DMS 273 (cell line): ENCODE results near the gene NMNAT3.

ENCODE experiments used
- DNase-seq: peaks from one replicate; lab custom pipeline; 2025; ENCODE audit not compliant: unreplicated experiment; lab: John Stamatoyannopoulos, UW

NMNAT3 gene

DNA sequence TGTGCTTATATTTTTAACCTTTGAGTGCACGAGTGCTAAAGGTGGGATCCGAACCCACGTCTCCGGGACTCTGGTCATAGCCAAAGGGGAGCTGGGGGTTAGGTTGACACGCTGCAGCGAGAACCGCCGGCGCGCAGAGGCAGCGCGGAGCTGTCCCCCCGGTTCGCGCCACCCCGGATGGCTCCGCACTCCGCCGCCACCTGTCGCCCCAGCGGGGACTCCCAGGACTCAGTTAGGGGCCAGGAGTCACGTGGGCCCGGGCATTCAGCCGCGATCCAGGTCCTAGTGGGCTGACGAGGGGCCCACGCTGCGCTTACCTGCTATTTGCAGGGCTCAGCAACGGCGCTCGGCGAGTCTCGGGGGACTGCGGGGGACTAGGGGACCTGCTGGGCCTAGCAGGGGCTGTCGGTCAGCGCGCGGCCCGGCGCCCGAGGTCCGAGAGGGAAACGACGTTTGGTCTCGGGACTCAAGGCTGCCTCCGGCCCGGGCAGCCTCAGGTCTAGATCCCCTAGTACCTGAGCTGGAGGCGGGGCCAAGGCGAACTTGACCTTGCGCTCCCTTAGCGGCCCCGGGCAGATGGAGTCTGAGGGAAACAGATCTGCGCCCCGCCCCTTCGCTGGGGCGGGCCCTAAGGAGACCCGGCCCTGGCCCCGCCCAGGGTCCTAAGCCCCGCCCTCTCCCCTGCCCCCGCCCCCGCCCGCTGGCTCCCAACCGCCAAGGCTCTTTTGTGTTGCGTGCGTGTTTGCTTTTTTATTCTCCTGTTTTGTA lies at the start of gene NMNAT3:
TSS of gene NMNAT3 (minus strand) at position 585 of the 768 bp plus-strand sequence. CDS start 50,248 bp downstream, outside the sequence.
- peak; percentile 99 for DNase-seq

- no peak for DNase-seq
Observed at GRCh38 chr3:139721370-139721769, 43.6 kb upstream of the NMNAT3 start.

GRCh38 chr3:139718415-139718814 lies 40.6 kb upstream of the NMNAT3 start:
- peak; percentile 94 for DNase-seq

DNA sequence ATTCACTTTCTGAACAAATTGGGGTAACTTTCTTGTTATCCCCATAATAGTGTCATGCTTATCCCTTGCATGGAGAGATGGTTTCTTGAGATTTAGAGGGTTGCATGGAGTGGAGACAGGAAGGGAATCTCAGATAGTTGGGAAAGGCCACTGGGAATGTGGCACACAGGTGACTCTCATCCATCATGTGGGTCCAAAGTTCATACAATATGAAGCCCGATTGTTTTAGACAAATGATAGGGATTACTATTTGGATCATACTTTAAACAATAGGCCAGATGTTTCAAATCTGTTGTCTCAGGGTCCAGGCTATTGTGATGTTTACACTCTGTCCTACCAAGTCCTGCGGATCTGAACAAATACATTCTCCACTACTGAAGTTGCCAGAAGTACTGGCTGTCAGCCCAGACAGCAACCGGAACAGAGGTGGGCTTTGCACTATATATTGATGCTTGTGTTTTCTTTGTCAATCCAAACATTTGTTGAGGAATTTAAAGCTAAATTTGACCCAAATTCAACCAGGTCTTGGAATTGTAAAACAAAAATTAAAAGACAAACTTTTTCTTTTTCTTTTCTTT lies 39.2 kb upstream of the NMNAT3 start:
- DNase-seq = no peak

GRCh38 chr3:139715743-139716360 lies 38.1 kb upstream of the NMNAT3 start:
- peak; percentile 59 for DNase-seq

DNA sequence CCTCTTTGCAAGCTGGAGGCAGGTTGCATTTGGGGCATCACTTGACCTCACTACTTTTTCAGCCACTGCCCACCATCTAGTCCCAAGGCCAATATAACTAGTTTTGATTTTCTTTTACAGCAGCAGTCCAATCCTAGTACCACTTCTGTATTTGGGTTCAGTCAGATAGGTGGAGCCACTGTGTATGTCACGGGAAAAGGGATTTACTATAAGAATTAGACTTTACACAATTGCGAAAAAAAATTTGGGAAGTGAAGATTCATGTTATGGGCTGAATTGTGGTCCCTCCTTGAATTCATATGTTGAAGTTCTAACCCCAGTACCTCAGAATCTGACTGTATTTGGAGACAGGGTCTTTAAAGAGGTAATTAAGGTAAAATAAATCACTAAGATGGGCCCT lies 37.4 kb upstream of the NMNAT3 start:
- no peak for DNase-seq

DNA sequence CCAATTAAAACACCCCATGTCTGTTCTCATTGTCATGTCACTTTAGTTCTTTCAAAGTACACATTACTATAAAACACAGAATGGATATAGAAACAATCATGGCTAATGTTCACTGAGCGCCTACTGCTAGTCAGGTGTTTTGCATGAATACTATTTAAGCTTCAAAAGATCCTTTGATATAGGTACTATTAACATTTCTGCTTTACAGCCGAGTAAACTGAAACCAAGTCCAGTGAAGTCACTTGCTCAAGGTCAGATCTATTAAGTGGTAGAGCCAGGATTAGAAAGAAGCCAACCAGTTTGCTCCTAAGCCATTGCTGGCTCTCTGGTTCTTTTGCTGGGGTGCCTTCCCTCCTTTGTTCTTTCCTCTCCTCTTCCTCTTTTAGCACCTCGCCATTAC lies 32.4 kb upstream of the NMNAT3 start:
- no peak for DNase-seq

DNA sequence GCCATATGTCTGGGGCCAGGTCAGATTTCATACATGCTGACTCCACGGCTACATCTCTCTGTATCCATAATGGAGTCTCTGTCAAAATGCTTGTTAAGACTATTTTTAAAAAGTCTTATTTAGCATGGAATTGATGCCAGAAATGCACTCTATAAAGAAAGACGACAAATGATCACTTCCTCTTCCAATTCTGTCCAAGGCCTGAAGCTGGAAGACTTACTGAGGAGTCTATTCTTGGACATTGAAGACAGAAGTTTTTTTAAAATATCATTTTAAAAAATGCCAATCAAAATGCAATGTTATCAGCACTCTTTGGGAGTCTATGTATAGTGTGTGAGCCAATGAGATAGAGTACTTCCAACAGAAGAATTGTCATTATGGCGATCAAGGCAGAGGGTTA lies 27.9 kb upstream of the NMNAT3 start:
- DNase-seq = no peak

DNA sequence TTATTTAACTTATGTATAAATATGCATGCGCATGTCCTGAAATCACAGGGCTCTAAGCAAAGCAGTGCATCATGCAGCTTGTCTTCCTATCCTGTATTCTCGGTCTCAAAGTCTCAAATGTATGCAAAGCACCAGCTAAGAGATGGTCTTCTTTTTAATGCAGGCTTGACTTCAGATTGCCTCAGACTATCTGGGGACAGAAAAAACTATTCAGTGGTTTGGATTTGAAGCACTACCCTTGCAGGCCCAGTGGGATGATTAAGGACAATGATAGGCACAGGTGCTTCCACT lies 18.5 kb upstream of the NMNAT3 start:
- no peak for DNase-seq

DNA sequence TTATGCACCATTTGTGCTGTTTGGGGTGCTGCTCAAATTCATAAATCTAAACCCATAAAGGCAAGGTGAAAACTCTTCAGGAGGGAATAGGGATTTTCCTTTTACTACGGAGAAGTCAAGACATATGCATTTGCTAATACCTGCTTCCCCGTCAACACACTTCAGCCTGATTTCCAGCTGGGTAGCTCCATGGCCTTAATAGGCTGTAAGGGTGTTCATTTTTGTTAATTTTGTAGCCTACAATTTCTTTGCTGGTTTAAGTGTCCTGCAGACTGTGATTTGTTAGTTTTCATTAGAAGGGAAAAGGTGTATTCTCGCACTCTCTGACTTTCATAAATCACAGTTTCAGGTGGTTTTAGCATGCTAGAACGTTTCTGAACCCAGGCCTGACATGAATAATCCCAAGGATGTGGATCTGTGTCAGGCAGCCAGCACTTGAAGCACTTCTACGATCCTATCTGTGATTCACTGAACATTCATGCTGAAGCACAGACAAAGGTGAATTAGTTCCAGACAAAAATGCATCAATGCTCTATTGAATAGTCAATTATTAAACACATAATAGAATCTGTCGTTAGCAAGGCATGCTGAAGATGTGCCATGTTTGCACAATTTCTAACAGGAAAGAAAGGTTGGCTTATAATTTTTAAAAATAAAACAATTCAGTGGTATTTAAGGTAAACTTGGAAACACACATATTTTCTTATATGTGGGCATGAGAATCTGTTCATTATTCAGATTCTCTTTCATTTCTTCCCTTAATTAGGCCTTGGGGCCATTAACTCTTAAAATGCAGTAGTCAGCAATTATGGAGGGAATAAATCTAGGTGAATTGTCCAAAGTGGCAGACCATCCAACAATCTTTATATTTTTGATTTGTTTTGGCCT lies 17.9 kb upstream of the NMNAT3 start:
- DNase-seq = no peak

GRCh38 chr3:139695007-139695406 lies 17.2 kb upstream of the NMNAT3 start:
- DNase-seq = no peak

- no peak for DNase-seq
Observed at GRCh38 chr3:139694542-139694941, 16.8 kb upstream of the NMNAT3 start.

- no peak for DNase-seq
Observed at GRCh38 chr3:139691619-139692018, 13.8 kb upstream of the NMNAT3 start.

DNA sequence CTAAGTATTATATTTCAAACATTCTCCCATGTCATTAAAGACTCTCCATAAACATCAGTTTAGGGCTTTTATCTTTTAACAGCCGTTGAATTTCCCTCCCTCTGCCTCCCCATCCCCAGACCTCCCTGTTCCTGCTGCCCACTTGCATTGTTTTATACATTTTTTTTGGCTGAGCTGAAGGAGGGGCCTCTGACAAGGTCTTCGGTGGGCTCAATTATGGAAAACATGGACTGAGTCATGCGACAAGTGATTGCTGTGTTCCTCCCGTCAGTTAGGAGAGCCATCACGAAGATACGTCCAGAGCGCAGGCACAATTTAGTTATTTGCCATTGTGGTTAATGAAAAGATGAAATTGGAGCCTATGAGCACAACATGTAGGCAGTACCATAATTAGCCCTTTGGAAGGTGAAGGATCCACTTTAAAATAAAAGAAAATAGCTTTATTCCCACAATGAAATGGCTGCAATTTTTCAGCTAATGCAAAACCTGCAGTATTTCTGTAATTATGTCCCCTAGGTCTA lies 12.0 kb upstream of the NMNAT3 start:
- no peak for DNase-seq

- peak; percentile 18 for DNase-seq
Observed at GRCh38 chr3:139689122-139689521, 11.3 kb upstream of the NMNAT3 start.

DNA sequence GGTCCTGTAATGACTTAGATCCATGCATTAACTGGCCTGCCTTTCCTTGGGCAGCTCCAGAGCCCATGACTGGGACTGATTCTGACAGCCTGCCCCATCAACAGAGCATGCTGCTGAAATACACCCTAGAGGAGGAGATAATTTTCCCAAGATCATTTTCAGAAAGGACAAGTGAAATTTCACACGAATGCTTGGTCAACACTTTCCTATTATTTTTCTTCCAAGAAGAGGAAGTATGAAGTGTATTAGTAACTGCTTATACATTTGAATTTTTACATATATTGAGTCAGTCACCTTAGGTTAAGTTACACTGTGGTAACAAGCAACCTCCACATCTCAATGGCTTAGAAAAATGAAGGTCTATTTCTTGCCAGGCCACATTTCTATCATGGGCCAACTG lies 9.7 kb upstream of the NMNAT3 start:
- no peak for DNase-seq

GRCh38 chr3:139686624-139687023 lies 8.9 kb upstream of the NMNAT3 start:
- DNase-seq = no peak

- DNase-seq = no peak
Observed at GRCh38 chr3:139686206-139686605, 8.4 kb upstream of the NMNAT3 start.

GRCh38 chr3:139679220-139679775 lies 1.5 kb upstream of the NMNAT3 start:
- DNase-seq = no peak

DNA sequence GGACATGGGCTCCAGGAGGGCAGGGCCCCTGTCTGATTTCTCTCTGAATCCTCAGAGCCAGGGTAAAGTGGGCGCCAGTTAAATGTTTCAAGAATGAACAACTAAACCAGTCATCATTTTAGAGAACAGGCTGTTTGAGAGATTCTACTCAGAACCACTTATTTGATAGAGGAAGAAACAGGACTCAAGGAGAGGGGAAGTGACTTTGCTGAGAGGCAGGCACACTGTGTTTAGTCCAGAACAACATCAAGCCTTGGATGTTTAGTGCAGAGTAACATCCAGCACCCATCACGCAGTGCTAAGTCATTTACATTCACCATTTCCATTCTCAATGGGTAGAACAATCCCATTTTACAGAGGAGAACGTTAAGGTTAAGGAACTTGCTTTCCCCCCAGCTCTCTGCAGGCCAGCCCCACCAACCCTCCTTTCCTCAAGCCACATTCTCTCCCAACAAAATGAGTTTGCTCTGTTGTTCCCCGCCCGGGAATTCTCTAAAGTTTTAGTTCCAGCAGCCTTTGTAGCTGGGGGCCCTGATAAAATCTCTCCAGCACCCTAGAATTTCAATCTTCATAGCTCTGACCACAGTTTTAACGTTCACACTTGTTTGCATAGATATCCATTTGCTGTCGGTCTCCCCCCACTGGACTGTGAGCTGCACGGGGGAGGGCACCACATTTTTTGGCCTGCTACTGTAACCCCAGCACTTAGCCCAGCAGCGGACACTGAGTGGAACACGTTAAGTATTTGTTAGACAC lies 962 bp downstream of the NMNAT3 start:
- no peak for DNase-seq
